Activated CD4-positive, alpha-beta T cell treated with anti-CD3 and anti-CD28 coated beads, Interleukin-2, amount 10 ng/mL, durations not matched to agents 24 days and 14 days (primary cell): ENCODE results near the gene COL23A1. TPM values are rescaled to one million over a fixed set of nuclear protein-coding genes. Genes with fewer than 3 reads are reported as not detected.
"Not testable (repeated sequence)": the region's sequence is repeated elsewhere in the genome, so short reads cannot be mapped to it uniquely, and the experiment has no call there.

ENCODE experiments used
- DNase-seq: peaks from one replicate; pipeline ENCODE4 v3.0.0; 2022
- H3K27ac Mint-ChIP-seq: one replicate; pipeline ENCODE4 v1.8.0; 2022; ENCODE audit warnings: mild to moderate bottlenecking, mixed read lengths
- H3K27me3 Mint-ChIP-seq: one replicate; pipeline ENCODE4 v1.8.0; 2022; ENCODE audit warnings: mixed read lengths
- H3K36me3 Mint-ChIP-seq: one replicate; pipeline ENCODE4 v1.8.0; 2022; ENCODE audit warnings: low read depth, mild to moderate bottlenecking, mixed read lengths
- H3K4me1 Mint-ChIP-seq: one replicate; pipeline ENCODE4 v1.8.0; 2021; ENCODE audit warnings: mixed read lengths
- H3K4me3 Mint-ChIP-seq: one replicate; pipeline ENCODE4 v1.8.0; 2022; ENCODE audit warnings: mild to moderate bottlenecking, moderate library complexity, mixed read lengths
- H3K9me3 Mint-ChIP-seq: one replicate; pipeline ENCODE4 v1.8.0; 2021; ENCODE audit warnings: mixed read lengths
- intact Hi-C: fragments of 100-400 bp; cut with micrococcal nuclease; formaldehyde crosslinking; loops from one replicate; pipeline ENCODE4 v1.15.1; 2023
- total RNA-seq: library from RNA; stranded (reverse); gene quantifications from 2 replicates; pipeline ENCODE4 v1.2.3, GENCODE V29; 2022

COL23A1 gene
- total RNA-seq, 1 donor from 2014 or later, result 0.07 TPM

DNA sequence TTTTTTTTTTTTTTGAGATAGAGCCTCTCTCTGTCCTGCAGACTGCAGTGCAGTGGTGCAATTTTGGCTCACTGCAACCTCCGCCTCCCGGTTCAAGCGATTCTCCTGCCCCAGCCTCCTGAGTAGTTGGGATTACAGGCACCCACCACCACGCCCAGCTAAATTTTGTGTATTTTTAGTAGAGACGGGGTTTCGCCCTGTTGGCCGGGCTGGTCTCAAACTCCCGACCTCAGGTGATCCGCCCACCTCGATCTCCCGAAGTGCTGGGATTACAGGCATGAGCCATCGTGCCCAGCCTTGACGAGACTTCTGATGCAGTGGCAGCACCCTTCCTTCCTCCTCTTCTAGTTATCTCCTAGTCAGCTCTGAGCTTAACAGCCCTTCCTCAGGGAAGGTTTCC lies 361.1 kb downstream of the COL23A1 start:
- Mint-ChIP-seq H3K4me1 (peaks cover 42% of the 10 kb centered on the region), H3K4me3 (peak overlapping the region; percentile 20), H3K36me3 (peaks cover 62% of the 10 kb centered on the region), H3K27ac (peak overlapping the region; percentile 54)
- intact Hi-C loops, H3K9me3 Mint-ChIP-seq, DNase-seq, H3K27me3 Mint-ChIP-seq: not testable (repeated sequence)

DNA sequence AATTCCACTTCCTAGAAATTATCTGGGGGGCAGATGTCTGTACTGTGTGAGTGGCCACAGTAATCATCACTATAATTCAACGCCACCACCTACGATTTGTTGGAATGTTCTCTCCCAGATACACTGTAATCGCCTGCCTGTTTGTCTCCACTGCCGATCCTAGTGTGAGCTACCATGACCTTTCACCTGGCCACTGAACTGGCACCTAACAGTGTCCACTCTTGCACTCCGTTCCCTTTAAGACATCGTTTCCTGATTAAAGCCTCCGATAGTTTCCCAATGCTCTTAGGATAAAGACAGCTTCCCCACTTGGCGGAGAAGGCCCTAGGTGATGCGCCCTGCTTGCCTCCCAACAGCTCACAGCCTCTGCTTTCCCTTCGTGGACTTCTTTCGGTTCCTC lies 361.6 kb downstream of the COL23A1 start:
- Mint-ChIP-seq H3K36me3 (peaks cover 65% of the 10 kb centered on the region), H3K4me1 (peaks cover 44% of the 10 kb centered on the region)
- intact Hi-C loops, result no loop called here

DNA sequence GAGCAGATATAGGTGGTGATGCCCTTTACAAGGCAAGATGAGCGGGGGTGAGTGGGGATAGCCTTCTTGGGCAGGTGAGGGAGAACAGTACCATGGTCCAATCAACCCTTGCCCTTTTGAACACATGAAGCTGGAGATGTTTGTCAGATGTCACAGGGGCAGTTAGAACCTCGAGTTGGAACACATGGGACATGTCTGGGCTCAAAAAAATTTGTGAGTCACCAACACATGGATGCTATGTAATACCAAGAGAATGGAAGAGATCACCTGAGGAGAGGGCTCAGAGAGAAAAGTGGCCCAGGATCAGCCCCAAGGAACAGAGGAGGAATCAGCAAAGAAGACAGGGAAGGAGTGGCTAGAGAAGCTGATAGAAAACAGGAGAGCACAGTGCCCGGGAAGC lies 362.3 kb downstream of the COL23A1 start:
- peak overlapping the region; percentile 7 for H3K27ac Mint-ChIP-seq
- DNase-seq, result no peak
- peaks cover 44% of the 10 kb centered on the region for H3K4me1 Mint-ChIP-seq
- no peaks in the 10 kb centered on the region for H3K27me3 Mint-ChIP-seq
- peaks cover 71% of the 10 kb centered on the region for H3K36me3 Mint-ChIP-seq
- no peaks in the 10 kb centered on the region for H3K9me3 Mint-ChIP-seq
- H3K4me3 Mint-ChIP-seq, result peak overlapping the region; percentile 25
- intact Hi-C loops, result no loop called here

More for the DNA sequence above, 361.6 kb downstream of the COL23A1 start:
- no peak for DNase-seq
- Mint-ChIP-seq H3K9me3 (no peaks in the 10 kb centered on the region), H3K27me3 (no peaks in the 10 kb centered on the region), H3K27ac (no peak overlapping the region), H3K4me3 (no peak overlapping the region)

DNA sequence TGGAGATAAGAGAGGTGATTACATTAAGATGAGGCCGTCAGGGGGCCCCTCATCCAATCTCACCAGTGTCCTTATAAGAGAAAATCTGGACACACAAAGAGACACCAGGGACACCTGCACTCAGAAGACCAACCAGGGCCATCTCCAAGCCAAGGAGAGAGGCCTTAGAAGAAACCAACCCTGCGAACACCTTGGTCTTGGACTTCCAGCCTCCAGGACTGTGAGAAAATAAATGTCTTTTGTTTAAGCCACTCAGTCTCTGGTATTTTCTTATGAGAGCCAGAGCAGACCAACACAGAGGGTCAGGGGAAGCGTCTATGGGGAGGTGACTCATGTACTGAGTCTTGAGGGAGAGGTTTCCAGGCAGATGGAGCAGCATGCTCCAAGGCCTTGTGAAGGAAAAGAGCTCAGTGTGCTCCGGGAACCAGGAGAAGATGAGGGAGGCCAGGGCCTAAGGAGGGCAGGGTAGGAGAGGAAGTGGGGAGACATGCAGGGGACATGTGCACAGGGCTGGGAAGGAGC lies 363.0 kb downstream of the COL23A1 start:
- H3K4me3 Mint-ChIP-seq, result no peak overlapping the region
- peak overlapping the region; percentile 26 for H3K27ac Mint-ChIP-seq

DNA sequence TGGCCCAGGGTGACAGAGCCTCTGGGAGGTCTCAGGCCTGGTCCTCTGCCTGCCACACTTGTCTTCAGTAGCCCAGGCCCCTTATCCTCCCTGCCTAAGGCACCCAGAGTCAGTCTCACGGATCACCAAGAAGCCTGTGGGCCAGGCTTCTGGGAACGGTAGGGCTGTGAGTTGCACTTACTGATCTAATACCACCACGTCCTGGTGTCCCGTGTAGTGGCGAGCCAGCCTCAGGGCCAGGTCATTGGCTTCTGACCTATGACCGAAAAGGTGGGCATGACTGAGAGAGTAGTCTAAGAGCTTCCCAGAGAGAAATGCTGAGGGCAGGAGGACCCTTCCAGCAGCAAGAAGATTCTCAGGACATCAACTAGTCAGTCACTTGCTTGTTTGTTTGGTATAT lies 365.0 kb downstream of the COL23A1 start:
- H3K4me1 Mint-ChIP-seq, result peaks cover 40% of the 10 kb centered on the region
- peaks cover 71% of the 10 kb centered on the region for H3K36me3 Mint-ChIP-seq
- intact Hi-C loops, result no loop called here
- H3K4me3 Mint-ChIP-seq, result no peak overlapping the region
- no peak overlapping the region for H3K27ac Mint-ChIP-seq
- DNase-seq, result no peak
- H3K9me3 Mint-ChIP-seq, result no peaks in the 10 kb centered on the region
- H3K27me3 Mint-ChIP-seq, result no peaks in the 10 kb centered on the region

More for the DNA sequence above, 363.0 kb downstream of the COL23A1 start:
- DNase-seq, result no peak
- intact Hi-C loops, result no loop called here
- Mint-ChIP-seq H3K27me3 (no peaks in the 10 kb centered on the region), H3K9me3 (no peaks in the 10 kb centered on the region), H3K4me1 (peaks cover 43% of the 10 kb centered on the region), H3K36me3 (peaks cover 71% of the 10 kb centered on the region)

DNA sequence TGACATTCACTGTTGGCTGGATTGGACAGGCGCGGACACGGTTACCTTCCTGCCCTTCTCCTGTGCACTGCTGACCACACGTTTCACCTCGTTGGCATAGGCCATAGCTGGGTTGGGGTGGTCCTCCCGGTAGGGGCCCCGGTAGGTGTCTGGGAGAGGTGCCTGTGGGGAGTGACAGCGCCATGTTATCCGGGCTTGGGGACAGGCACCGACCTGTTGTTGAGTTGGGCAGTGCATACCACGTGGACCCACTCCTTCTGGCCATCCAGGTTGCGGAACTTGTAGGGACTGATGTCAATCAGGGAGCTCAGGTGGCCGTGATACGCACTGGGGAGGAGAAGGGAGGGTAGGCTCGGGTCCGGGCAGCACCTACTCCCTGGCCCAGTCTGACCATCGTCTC lies 365.8 kb downstream of the COL23A1 start:
- peaks cover 36% of the 10 kb centered on the region for H3K4me1 Mint-ChIP-seq
- intact Hi-C loops, result no loop called here
- H3K4me3 Mint-ChIP-seq, result no peak overlapping the region
- H3K27ac Mint-ChIP-seq, result no peak overlapping the region
- peaks cover 69% of the 10 kb centered on the region for H3K36me3 Mint-ChIP-seq
- H3K9me3 Mint-ChIP-seq, result no peaks in the 10 kb centered on the region
- DNase-seq, result no peak
- no peaks in the 10 kb centered on the region for H3K27me3 Mint-ChIP-seq

DNA sequence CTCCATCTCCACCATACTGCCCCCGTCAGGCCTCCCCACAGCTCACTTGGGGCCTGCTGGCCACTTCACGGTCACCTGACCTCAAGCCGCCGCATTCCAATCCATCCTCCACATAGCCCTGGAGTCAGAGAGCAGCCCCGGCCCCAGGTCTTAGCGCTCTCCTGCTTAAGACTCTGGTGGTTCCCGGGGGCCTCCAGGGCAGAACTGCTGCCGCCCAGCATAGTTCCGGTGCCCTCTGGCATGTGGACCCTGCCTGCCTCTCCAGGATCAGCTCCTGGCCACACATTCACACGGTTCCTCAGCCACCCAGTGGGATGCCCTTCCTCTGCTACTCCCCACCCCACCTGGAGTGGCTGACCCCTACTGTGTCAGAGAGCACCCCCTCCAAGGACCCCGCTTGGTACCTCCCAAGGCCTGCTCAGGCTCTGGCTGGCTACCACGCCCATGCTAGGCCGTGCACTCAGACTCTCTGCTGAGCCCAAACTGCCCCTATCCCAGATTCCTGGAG lies 366.3 kb downstream of the COL23A1 start:
- Mint-ChIP-seq H3K36me3 (peaks cover 68% of the 10 kb centered on the region), H3K27ac (no peak overlapping the region), H3K4me3 (no peak overlapping the region), H3K4me1 (peaks cover 32% of the 10 kb centered on the region), H3K27me3 (no peaks in the 10 kb centered on the region), H3K9me3 (no peaks in the 10 kb centered on the region)
- DNase-seq, result no peak
- intact Hi-C loops, result no loop called here

DNA sequence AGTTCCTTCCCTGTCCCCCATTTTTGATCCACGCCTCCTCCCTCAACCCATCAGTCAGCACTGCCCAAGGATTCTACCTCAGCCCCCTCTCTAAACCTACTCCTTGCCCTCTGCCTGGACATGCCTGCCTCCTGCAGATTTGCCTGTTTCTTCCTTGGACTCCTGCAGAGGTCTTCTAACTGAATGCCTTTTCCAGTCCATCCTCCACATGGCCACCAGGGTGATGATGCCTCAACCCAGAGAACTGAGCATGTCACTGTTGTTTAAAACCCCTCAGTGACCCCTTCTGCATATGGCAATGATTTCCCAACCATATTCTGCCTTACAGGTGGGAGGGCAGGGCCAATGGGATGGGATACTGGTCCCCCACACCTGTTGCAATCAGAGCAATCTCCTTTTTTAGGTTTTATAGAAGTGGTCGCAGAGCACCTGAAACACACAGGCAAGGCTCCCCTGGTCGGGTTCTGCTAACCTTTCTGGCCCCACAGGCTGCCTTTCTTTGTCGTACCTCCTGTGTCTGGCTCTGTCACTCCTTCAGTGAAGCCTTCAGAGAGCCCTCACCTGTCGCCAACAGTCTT lies 366.9 kb downstream of the COL23A1 start:
- intact Hi-C loops, result no loop called here

DNA sequence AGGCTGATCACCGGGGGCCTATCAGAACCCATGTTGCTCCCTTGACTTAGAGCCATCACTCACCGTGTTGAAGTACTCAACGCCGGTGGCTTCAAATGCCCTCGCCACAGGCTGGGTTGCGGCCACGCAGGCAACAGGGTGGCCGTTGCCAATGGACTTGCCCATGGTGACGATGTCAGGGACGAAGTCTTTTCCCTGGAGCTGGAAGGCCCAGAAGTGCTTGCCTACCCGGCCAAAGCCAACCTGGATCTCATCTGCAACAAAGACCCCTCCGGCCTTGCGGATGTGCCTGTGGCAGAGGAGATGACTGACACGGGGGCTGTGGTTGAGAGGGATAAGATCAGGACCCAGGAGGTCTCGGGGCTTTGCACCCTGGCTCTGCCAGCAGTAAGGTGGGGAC lies 367.9 kb downstream of the COL23A1 start:
- H3K36me3 Mint-ChIP-seq, result peaks cover 64% of the 10 kb centered on the region
- no peak overlapping the region for H3K27ac Mint-ChIP-seq
- no peaks in the 10 kb centered on the region for H3K27me3 Mint-ChIP-seq
- peaks cover 19% of the 10 kb centered on the region for H3K4me1 Mint-ChIP-seq
- H3K9me3 Mint-ChIP-seq, result no peaks in the 10 kb centered on the region
- intact Hi-C loops, result no loop called here
- H3K4me3 Mint-ChIP-seq, result no peak overlapping the region
- DNase-seq, result no peak

More for the DNA sequence above, 366.9 kb downstream of the COL23A1 start:
- no peaks in the 10 kb centered on the region for H3K27me3 Mint-ChIP-seq
- DNase-seq, result no peak
- H3K9me3 Mint-ChIP-seq, result no peaks in the 10 kb centered on the region
- no peak overlapping the region for H3K4me3 Mint-ChIP-seq
- H3K4me1 Mint-ChIP-seq, result peaks cover 28% of the 10 kb centered on the region
- H3K36me3 Mint-ChIP-seq, result peaks cover 68% of the 10 kb centered on the region
- H3K27ac Mint-ChIP-seq, result peak overlapping the region; percentile 67

DNA sequence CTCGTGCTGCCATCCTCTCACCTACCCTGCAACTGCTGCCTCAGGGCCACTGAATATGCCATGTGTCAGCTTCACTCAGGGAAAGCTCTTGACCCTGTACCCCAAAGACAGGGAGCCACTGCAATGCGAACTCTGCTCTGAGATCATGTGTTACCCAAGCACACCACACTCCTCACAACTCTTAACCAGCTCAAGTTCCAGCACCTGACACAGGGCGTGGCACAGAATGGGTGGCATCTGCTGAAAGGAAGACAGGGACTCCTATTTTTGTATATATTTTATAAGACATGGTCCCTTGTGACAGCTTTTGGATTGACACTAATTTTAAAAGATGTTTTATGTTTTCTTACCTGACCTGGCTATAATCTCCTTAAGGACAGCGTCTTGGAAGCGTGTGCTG lies 368.3 kb downstream of the COL23A1 start:
- peaks cover 17% of the 10 kb centered on the region for H3K4me1 Mint-ChIP-seq
- no peak overlapping the region for H3K4me3 Mint-ChIP-seq
- no peaks in the 10 kb centered on the region for H3K9me3 Mint-ChIP-seq
- no peaks in the 10 kb centered on the region for H3K27me3 Mint-ChIP-seq
- peak overlapping the region; percentile 72 for H3K27ac Mint-ChIP-seq
- intact Hi-C loops, result no loop called here
- DNase-seq, result no peak
- H3K36me3 Mint-ChIP-seq, result peaks cover 61% of the 10 kb centered on the region

DNA sequence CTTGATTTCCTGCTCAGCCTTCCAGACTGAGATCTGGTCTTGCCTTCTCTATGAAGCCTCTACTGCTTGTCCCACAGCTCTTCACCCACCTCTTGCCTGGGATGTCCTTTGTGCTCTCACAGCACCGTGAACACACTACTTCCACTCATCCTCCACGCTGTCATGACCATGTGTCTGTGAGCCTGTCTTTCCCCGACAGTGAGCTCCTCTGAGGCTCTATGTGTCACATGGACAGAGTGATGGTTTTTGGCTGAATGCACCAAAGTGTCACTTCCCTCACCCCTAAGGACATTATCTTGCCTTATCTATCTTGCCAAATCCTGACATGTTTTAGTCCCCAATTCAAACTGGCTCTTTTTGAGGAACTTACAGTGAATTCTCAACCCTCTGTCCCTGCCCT lies 368.9 kb downstream of the COL23A1 start:
- Mint-ChIP-seq H3K9me3 (no peaks in the 10 kb centered on the region), H3K4me1 (peaks cover 15% of the 10 kb centered on the region), H3K36me3 (peaks cover 62% of the 10 kb centered on the region), H3K27ac (peak overlapping the region; percentile 72), H3K4me3 (no peak overlapping the region), H3K27me3 (no peaks in the 10 kb centered on the region)
- intact Hi-C loops, result no loop called here
- no peak for DNase-seq

DNA sequence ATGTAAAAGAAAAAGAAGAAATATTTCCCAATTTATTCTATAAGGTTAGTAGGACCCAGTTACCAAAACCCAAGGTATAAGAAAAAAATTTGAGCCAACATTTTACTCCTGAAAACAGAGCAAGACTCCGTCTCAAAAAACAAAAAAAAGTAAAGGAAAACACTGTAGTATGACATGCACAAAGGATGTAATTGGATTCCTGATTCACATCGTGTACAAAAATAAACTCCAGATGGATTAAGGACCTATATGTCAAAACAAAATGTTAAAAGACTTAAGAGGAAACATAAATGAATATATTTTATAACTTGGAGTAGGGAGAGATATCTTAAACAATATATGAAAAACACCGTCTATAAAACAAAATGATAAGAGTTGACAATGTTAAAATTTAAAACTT lies 371.4 kb downstream of the COL23A1 start:
- no peak for DNase-seq
- Mint-ChIP-seq H3K9me3 (no peaks in the 10 kb centered on the region), H3K4me3 (no peak overlapping the region), H3K36me3 (peaks cover 66% of the 10 kb centered on the region), H3K27ac (no peak overlapping the region), H3K27me3 (no peaks in the 10 kb centered on the region), H3K4me1 (peaks cover 22% of the 10 kb centered on the region)
- intact Hi-C loops, result no loop called here

DNA sequence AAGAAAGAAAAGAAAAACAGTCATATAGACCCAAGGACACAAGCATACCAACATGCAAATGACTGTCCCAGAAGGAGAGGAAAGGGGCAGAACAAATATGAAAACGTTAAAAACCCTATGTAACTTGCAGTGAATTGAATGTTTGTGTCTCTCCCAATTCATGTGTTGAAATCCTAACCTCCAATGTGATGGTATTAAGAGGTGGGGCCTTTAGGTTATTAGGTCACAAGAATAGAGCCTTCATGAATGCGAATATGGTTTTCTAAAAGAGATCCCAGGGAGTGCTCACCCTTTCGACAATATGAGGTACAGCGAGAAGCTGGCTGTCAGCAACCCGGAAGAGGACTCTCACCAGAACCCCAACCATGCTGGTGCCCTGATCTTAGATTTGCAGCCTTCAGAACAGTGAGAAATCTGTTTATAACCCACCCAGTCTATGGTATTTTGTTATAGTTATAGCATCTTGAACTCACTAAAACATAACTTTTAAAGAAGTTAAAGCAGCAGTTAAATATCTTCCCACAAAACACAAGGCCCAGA lies 371.9 kb downstream of the COL23A1 start:
- intact Hi-C loops, result no loop called here
- H3K36me3 Mint-ChIP-seq, result peaks cover 67% of the 10 kb centered on the region

DNA sequence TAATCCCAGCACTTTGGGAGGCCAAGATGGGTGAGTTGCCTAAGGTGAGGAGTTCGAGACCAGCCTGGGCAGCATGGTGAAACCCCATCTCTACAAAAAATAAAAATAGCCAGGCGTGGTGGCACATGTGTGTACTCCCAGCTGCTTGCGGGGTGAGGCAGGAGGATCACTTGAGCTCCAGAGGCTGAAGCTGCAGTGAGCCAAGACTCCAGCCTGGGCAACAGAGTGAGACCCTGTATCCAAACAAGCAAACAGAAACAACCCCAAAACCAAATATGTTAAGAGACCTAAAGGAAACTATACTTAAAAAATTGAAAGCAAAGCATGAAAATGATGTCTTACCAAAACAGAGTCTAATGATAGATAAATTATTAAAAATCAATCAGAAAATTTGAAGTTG lies 373.4 kb downstream of the COL23A1 start:
- peaks cover 17% of the 10 kb centered on the region for H3K4me1 Mint-ChIP-seq
- H3K27ac Mint-ChIP-seq, result no peak overlapping the region
- no peaks in the 10 kb centered on the region for H3K27me3 Mint-ChIP-seq
- no peak for DNase-seq
- H3K36me3 Mint-ChIP-seq, result peaks cover 74% of the 10 kb centered on the region
- no peaks in the 10 kb centered on the region for H3K9me3 Mint-ChIP-seq
- no peak overlapping the region for H3K4me3 Mint-ChIP-seq
- intact Hi-C loops, result no loop called here

More for the DNA sequence above, 371.9 kb downstream of the COL23A1 start:
- H3K4me1 Mint-ChIP-seq, result peaks cover 21% of the 10 kb centered on the region
- no peak overlapping the region for H3K27ac Mint-ChIP-seq
- H3K4me3 Mint-ChIP-seq, result no peak overlapping the region
- no peak for DNase-seq
- no peaks in the 10 kb centered on the region for H3K27me3 Mint-ChIP-seq
- no peaks in the 10 kb centered on the region for H3K9me3 Mint-ChIP-seq
